Measurements from ENCODE around the gene TMED8.
A peak's percentile ranks its signal among the peaks of the same experiment; 100 is the strongest.

DNA sequence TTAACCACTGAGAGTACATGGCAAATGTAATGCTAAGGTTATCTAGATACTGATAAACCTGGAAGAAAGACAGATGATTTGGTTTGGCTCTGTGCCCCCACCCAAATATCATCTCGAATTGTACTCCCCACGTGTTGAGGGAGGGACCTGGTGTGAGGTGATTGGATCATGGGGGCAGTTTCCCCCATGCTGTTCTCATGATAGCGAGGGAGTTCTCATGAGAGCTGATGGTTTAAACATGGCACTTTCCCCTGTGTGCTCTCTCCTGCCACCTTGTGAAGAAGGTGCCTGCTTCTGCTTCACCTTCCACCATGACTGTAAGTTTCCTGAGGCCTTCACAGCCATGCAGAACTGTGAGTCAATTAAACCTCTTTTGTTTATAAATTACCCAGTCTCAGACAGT, 32.2 kb upstream of the TMED8 start:
- TF ChIP-seq, protein P1, sequence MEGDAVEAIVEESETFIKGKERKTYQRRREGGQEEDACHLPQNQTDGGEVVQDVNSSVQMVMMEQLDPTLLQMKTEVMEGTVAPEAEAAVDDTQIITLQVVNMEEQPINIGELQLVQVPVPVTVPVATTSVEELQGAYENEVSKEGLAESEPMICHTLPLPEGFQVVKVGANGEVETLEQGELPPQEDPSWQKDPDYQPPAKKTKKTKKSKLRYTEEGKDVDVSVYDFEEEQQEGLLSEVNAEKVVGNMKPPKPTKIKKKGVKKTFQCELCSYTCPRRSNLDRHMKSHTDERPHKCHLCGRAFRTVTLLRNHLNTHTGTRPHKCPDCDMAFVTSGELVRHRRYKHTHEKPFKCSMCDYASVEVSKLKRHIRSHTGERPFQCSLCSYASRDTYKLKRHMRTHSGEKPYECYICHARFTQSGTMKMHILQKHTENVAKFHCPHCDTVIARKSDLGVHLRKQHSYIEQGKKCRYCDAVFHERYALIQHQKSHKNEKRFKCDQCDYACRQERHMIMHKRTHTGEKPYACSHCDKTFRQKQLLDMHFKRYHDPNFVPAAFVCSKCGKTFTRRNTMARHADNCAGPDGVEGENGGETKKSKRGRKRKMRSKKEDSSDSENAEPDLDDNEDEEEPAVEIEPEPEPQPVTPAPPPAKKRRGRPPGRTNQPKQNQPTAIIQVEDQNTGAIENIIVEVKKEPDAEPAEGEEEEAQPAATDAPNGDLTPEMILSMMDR (IDR thresholded peaks at IDR 0.05; ENCODE audit: borderline replicate concordance, extremely low read depth, low read length, poor library complexity, severe bottlenecking), result peak; percentile 36
- TF ChIP-seq EZH2 (IDR thresholded peaks at IDR 0.05; ENCODE audit: borderline replicate concordance, low read depth, low read length, severe bottlenecking), result no peak

All from DND-41 (cell line).